Articular chondrocyte of knee joint (primary cell): ENCODE data around the gene TMEM178A. TPM values are rescaled to one million over a fixed set of nuclear protein-coding genes. Genes with fewer than 3 reads are reported as not detected.

Experiments
- total RNA-seq: library from RNA; depleted of rRNA; stranded (reverse); fragments of >200 nt; gene quantifications from 2 replicates; pipeline ENCODE4 v1.2.3, GENCODE V29; 2012

TMEM178A gene
- total RNA-seq, result 0.26 and 1.7 TPM in 2 replicates

DNA sequence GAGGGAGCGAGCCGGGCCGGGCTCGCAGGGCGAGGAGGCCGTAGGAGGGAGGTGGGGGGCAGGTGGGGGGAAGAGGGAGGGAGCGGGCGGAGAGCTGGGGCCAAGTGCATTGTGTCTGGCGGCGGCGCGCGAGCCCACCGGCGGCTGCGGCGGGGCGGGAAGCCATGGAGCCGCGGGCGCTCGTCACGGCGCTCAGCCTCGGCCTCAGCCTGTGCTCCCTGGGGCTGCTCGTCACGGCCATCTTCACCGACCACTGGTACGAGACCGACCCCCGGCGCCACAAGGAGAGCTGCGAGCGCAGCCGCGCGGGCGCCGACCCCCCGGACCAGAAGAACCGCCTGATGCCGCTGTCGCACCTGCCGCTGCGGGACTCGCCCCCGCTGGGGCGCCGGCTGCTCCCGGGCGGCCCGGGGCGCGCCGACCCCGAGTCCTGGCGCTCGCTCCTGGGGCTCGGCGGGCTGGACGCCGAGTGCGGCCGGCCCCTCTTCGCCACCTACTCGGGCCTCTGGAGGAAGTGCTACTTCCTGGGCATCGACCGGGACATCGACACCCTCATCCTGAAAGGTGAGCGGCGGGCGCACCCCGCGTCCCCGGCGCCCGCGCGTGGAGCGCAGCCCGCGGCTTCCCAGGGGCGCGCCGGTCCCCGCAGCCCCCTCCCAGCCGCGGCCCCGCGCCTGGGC, at the start of gene TMEM178A:
TMEM178A (plus strand) TSS at position 107 of the 680 bp plus-strand sequence; CDS start at position 165, 58 bp downstream.

Other genes starting within 250 kb of the TMEM178A start
- gene MAP4K3, start 228.6 kb upstream of the TMEM178A start, total RNA-seq, result 48.1 and 71.5 TPM in 2 replicates
- gene THUMPD2, start 113.3 kb downstream of the TMEM178A start, total RNA-seq, result 17.8 and 20.1 TPM in 2 replicates